SK-N-MC (cell line): ENCODE measurements around the gene C13orf46.

ENCODE experiments used
- EZH2 ChIP-seq: fragments of 200-600 bp; sonication (generic); IDR thresholded peaks from one replicate; pipeline ENCODE4 v1.6.1; 2017; ENCODE audit warnings: antibody characterized with exemption
- FOXP2 ChIP-seq: optimal IDR thresholded peaks from 2 replicates; pipeline ENCODE3; 2011; ENCODE audit warnings: mild to moderate bottlenecking, moderate library complexity; ENCODE audit not compliant: insufficient read depth; ENCODE audit errors: extremely low read length, control extremely low read depth
- POLR2AphosphoS5 ChIP-seq: IDR thresholded peaks from 2 replicates; pipeline ENCODE4 v1.6.1; 2012; ENCODE audit warnings: mild to moderate bottlenecking, low read depth, low read length, borderline replicate concordance

DNA sequence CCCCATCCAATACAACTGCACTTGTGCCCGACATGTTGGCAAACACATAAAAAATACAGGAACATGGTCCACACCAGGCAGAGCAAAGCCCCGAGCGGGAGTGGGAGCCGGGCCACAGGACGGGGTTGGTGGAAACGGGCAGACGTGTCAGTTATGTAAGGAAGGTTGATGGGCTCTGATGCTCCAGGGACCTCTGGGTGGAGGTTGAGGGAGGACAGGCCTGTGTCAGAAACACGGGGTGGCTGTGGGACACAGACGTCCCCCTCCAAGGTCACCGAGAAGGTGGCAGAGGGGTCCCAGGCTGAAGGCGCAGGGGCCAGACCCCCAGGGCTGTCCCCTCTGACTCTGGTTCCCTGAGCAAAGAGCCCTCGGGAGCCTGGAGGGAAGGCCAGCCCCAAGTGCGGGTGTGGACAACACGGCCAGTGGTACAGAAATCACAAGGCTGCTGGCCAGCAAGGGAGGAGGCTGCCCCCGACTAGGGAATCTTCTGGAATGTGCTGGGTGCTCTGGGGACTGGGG lies 31.4 kb upstream of the C13orf46 start:
- TF ChIP-seq EZH2, result no peak
- TF ChIP-seq POLR2AphosphoS5, result no peak
- no peak for TF ChIP-seq FOXP2
